Measurements from ENCODE around the gene SRI.

- TF ChIP-seq, protein P1, sequence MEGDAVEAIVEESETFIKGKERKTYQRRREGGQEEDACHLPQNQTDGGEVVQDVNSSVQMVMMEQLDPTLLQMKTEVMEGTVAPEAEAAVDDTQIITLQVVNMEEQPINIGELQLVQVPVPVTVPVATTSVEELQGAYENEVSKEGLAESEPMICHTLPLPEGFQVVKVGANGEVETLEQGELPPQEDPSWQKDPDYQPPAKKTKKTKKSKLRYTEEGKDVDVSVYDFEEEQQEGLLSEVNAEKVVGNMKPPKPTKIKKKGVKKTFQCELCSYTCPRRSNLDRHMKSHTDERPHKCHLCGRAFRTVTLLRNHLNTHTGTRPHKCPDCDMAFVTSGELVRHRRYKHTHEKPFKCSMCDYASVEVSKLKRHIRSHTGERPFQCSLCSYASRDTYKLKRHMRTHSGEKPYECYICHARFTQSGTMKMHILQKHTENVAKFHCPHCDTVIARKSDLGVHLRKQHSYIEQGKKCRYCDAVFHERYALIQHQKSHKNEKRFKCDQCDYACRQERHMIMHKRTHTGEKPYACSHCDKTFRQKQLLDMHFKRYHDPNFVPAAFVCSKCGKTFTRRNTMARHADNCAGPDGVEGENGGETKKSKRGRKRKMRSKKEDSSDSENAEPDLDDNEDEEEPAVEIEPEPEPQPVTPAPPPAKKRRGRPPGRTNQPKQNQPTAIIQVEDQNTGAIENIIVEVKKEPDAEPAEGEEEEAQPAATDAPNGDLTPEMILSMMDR (IDR thresholded peaks at IDR 0.05; ENCODE audit: low read depth, low read length) = no peak
- TF ChIP-seq EZH2phosphoT487 (IDR thresholded peaks at IDR 0.05; ENCODE audit: low read depth) = no peak
Measured at GRCh38 chr7:88202799-88203198, 17.0 kb downstream of the SRI start.
